Activated CD8-positive, alpha-beta T cell treated with anti-CD3 and anti-CD28 coated beads for 36 hours (primary cell): Measurements from ENCODE around the gene TMEM187. TPM values are rescaled to one million over a fixed set of nuclear protein-coding genes. Genes with fewer than 3 reads are reported as not detected.

ENCODE experiments used
- ATAC-seq: fragments of 200-7000 bp; cut with Tn5 transposase; one replicate; pipeline ENCODE4 v1.10.0; 2021; ENCODE audit warnings: mild to moderate bottlenecking, moderate library complexity
- CTCF ChIA-PET: fragments of 350-600 bp; sonication (Branson Sonifier 250); formaldehyde crosslinking; loops from one replicate; lab custom pipeline; 2021; ENCODE audit warnings: antibody characterized with exemption; lab: Charles Lee
- POLR2A ChIA-PET: fragments of 350-600 bp; sonication (Branson Sonifier 250); formaldehyde crosslinking; loops from one replicate; lab custom pipeline; 2021; ENCODE audit warnings: antibody characterized with exemption; lab: Charles Lee
- DNase-seq: peaks from one replicate; pipeline ENCODE4 v3.0.0-alpha.2; 2020
- H3K27ac Mint-ChIP-seq: one replicate; pipeline ENCODE4 v1.8.0; 2021; ENCODE audit warnings: mild to moderate bottlenecking, mixed read lengths
- H3K27me3 Mint-ChIP-seq: one replicate; pipeline ENCODE4 v1.8.0; 2021; ENCODE audit warnings: mixed read lengths
- H3K36me3 Mint-ChIP-seq: one replicate; pipeline ENCODE4 v1.8.0; 2021; ENCODE audit warnings: low read depth, mixed read lengths
- H3K4me1 Mint-ChIP-seq: one replicate; pipeline ENCODE4 v1.8.0; 2021; ENCODE audit warnings: low read depth, mixed read lengths
- H3K4me3 Mint-ChIP-seq: one replicate; pipeline ENCODE4 v1.8.0; 2021; ENCODE audit warnings: mild to moderate bottlenecking, moderate library complexity, mixed read lengths
- H3K9me3 Mint-ChIP-seq: one replicate; pipeline ENCODE4 v1.8.0; 2021; ENCODE audit warnings: mixed read lengths
- CTCF ChIP-seq: fragments of 200-600 bp; IDR thresholded peaks from one replicate; pipeline ENCODE4 v1.8.0; 2022; ENCODE audit warnings: antibody characterized with exemption, mild to moderate bottlenecking
- intact Hi-C: fragments of 100-400 bp; cut with micrococcal nuclease; formaldehyde crosslinking; loops from one replicate; pipeline ENCODE4 v1.10.0; 2022
- total RNA-seq, 2 experiments: library from RNA; stranded (reverse); gene quantifications; one replicate each; pipeline ENCODE4 v1.2.3, GENCODE V29; 2021

The TMEM187 gene
- total RNA-seq, 2 experiments from 2014 or later = 4.4 to 4.5 TPM

GRCh38 chrX:154012336-154012991 is 39.9 kb downstream of the TMEM187 start:
- Mint-ChIP-seq H3K9me3 (no peaks in the 10 kb centered on the region), H3K4me1 (peaks cover 21% of the 10 kb centered on the region), H3K27me3 (no peaks in the 10 kb centered on the region), H3K4me3 (no peak overlapping the region), H3K27ac (no peak overlapping the region), H3K36me3 (peaks cover 38% of the 10 kb centered on the region)
- DNase-seq (no peak), ATAC-seq (no peak)
- intact Hi-C loops = no loop called here
- CTCF ChIA-PET = interaction anchor here (0.8 to 2.0 kb wide), 8 partner anchors 8 to 42 kb away, joined by 3 to 13 read pairs (median 6); no protein-coding TSS in a partner anchor
- TF ChIP-seq CTCF = no peak
- POLR2A ChIA-PET = interaction anchor here (0.7 to 2.9 kb wide), 3 partner anchors 8 to 41 kb away, joined by 3 to 11 read pairs (median 3); partner anchors contain the start of gene HCFC1

GRCh38 chrX:154013001-154013421 is 40.5 kb downstream of the TMEM187 start:
- Mint-ChIP-seq H3K4me3 (no peak overlapping the region), H3K4me1 (peaks cover 20% of the 10 kb centered on the region), H3K36me3 (peaks cover 37% of the 10 kb centered on the region), H3K9me3 (no peaks in the 10 kb centered on the region), H3K27ac (no peak overlapping the region), H3K27me3 (no peaks in the 10 kb centered on the region)
- ChIA-PET CTCF (interaction anchor here (0.8 to 2.0 kb wide), 13 partner anchors 9 to 42 kb away, joined by 3 to 13 read pairs (median 4); no protein-coding TSS in a partner anchor), POLR2A (interaction anchor here (0.7 to 2.9 kb wide), 4 partner anchors 8 to 41 kb away, joined by 3 to 11 read pairs (median 5); partner anchors contain the start of gene HCFC1)
- no peak for DNase-seq
- TF ChIP-seq CTCF = no peak
- intact Hi-C loops = no loop called here
- no peak for ATAC-seq

- H3K9me3 Mint-ChIP-seq = no peaks in the 10 kb centered on the region
- H3K27ac Mint-ChIP-seq = peak overlapping the region; percentile 46
- CTCF ChIA-PET = interaction anchor here (0.6 to 2.0 kb wide), 21 partner anchors 8 to 365 kb away, joined by 3 to 13 read pairs (median 3); partner anchors contain the start of gene EMD
- TF ChIP-seq CTCF = peak; percentile 88
- intact Hi-C loops = no loop called here
- POLR2A ChIA-PET = interaction anchor here (0.8 to 2.9 kb wide), 4 partner anchors 9 to 36 kb away, joined by 3 to 11 read pairs (median 5); no protein-coding TSS in a partner anchor
- no peaks in the 10 kb centered on the region for H3K27me3 Mint-ChIP-seq
- peaks cover 40% of the 10 kb centered on the region for H3K36me3 Mint-ChIP-seq
- peak; percentile 88 for ATAC-seq
- H3K4me1 Mint-ChIP-seq = peaks cover 18% of the 10 kb centered on the region
- H3K4me3 Mint-ChIP-seq = no peak overlapping the region
- peak; percentile 50 for DNase-seq
Observed at GRCh38 chrX:154013614-154014360, 41.2 kb downstream of the TMEM187 start.

- POLR2A ChIA-PET = interaction anchor here (0.8 to 2.9 kb wide), 4 partner anchors 10 to 35 kb away, joined by 3 to 11 read pairs (median 6); no protein-coding TSS in a partner anchor
- no peaks in the 10 kb centered on the region for H3K9me3 Mint-ChIP-seq
- no peak for TF ChIP-seq CTCF
- peaks cover 17% of the 10 kb centered on the region for H3K4me1 Mint-ChIP-seq
- DNase-seq (peak; percentile 5), ATAC-seq (no peak)
- peaks cover 42% of the 10 kb centered on the region for H3K36me3 Mint-ChIP-seq
- H3K27ac Mint-ChIP-seq = peak overlapping the region; percentile 73
- intact Hi-C loops = no loop called here
- H3K4me3 Mint-ChIP-seq = peak overlapping the region; percentile 24
- H3K27me3 Mint-ChIP-seq = no peaks in the 10 kb centered on the region
- CTCF ChIA-PET = interaction anchor here (0.8 to 2.0 kb wide), 13 partner anchors 10 to 364 kb away, joined by 3 to 13 read pairs (median 4); partner anchors contain the start of gene EMD
Observed at GRCh38 chrX:154014429-154015380, 42.2 kb downstream of the TMEM187 start.
